Hepatocyte (in vitro differentiated cells): ENCODE measurements around the gene IFT122. TPM values are rescaled to one million over a fixed set of nuclear protein-coding genes. Genes with fewer than 3 reads are reported as not detected.
"Not testable (repeated sequence)": the region's sequence is repeated elsewhere in the genome, so short reads cannot be mapped to it uniquely, and the experiment has no call there.

Experiments
- DNase-seq: peaks from one replicate; pipeline ENCODE4 v3.0.0-alpha.2; 2016; ENCODE audit warnings: low spot score
- H2AFZ ChIP-seq: fragments of 200-600 bp; sonication (generic); 2 replicates; pipeline ENCODE4 v1.6.0; 2016; ENCODE audit warnings: antibody characterized with exemption, mild to moderate bottlenecking
- H3K27ac ChIP-seq: fragments of 200-600 bp; sonication (generic); 2 replicates; pipeline ENCODE4 v1.5.1; 2016; ENCODE audit warnings: mild to moderate bottlenecking
- H3K27me3 ChIP-seq: fragments of 200-600 bp; sonication (generic); 2 replicates; pipeline ENCODE4 v1.6.1; 2016
- H3K36me3 ChIP-seq: fragments of 200-600 bp; sonication (generic); replicated peaks from 2 replicates; pipeline ENCODE4 v1.5.1; 2016; ENCODE audit warnings: low read depth; ENCODE audit not compliant: insufficient read depth
- H3K4me1 ChIP-seq: fragments of 200-600 bp; sonication (generic); 2 replicates; pipeline ENCODE4 v1.5.1; 2016; ENCODE audit warnings: mild to moderate bottlenecking, moderate library complexity; ENCODE audit not compliant: insufficient read depth
- H3K4me2 ChIP-seq: fragments of 200-600 bp; sonication (generic); 2 replicates; pipeline ENCODE4 v1.6.0; 2016
- H3K4me3 ChIP-seq: fragments of 200-600 bp; sonication (generic); 2 replicates; pipeline ENCODE4 v1.5.1; 2016; ENCODE audit warnings: mild to moderate bottlenecking
- H3K79me2 ChIP-seq: fragments of 200-600 bp; sonication (generic); 2 replicates; pipeline ENCODE4 v1.6.0; 2017; ENCODE audit warnings: mild to moderate bottlenecking
- H3K9me2 ChIP-seq: fragments of 200-600 bp; sonication (generic); replicated peaks from 2 replicates; pipeline ENCODE4 v1.6.0; 2017; ENCODE audit warnings: mild to moderate bottlenecking; ENCODE audit not compliant: insufficient read depth
- H3K9me3 ChIP-seq: fragments of 200-600 bp; sonication (generic); 2 replicates; pipeline ENCODE4 v1.5.1; 2016; ENCODE audit warnings: low read depth, mild to moderate bottlenecking
- H4K20me1 ChIP-seq: fragments of 200-600 bp; sonication (generic); 2 replicates; pipeline ENCODE4 v1.6.0; 2016; ENCODE audit warnings: mild to moderate bottlenecking; ENCODE audit not compliant: insufficient read depth, poor library complexity, severe bottlenecking
- CTCF ChIP-seq: fragments of 200-600 bp; sonication (generic); IDR thresholded peaks from 2 replicates; pipeline ENCODE4 v1.5.1; 2016; ENCODE audit warnings: antibody characterized with exemption, mild to moderate bottlenecking; ENCODE audit not compliant: poor library complexity
- EZH2 ChIP-seq: fragments of 200-600 bp; sonication (generic); IDR thresholded peaks from 2 replicates; pipeline ENCODE4 v1.6.1; 2016; ENCODE audit warnings: antibody characterized with exemption, mild to moderate bottlenecking, borderline replicate concordance
- EZH2phosphoT487 ChIP-seq: fragments of 200-600 bp; sonication (generic); IDR thresholded peaks from one replicate; pipeline ENCODE4 v1.6.1; 2018; ENCODE audit warnings: antibody characterized with exemption, mild to moderate bottlenecking, low read depth, moderate library complexity; ENCODE audit not compliant: unreplicated experiment, severe bottlenecking
- WGBS: methylation state at CpG from one replicate; pipeline ENCODE4 v1.1.6; 2016; ENCODE audit warnings: low lambda C conversion rate; ENCODE audit errors: missing lambda C conversion rate; 5-methylcytosine and 5-hydroxymethylcytosine counted together
- polyA plus RNA-seq: library from polyadenylated mRNA; unstranded; fragments of >200 nt; fragmentation: Nextera tagmentation; extraction: Ambion mirVana; gene quantifications from 2 replicates; pipeline ENCODE4 v1.2.1, GENCODE V29; 2016
- total RNA-seq: library from RNA; depleted of rRNA; stranded (reverse); fragments of >200 nt; gene quantifications from 2 replicates; pipeline ENCODE4 v1.2.3, GENCODE V29; 2014

The IFT122 gene
- total and polyA plus RNA-seq, 2 experiments from 2014 or later, result 11.4 to 14.6 TPM

- H3K4me3 ChIP-seq, result no peak overlapping the region
- no peak overlapping the region for H3K4me2 ChIP-seq
- H4K20me1 ChIP-seq, result no peaks in the 10 kb centered on the region
- no peaks in the 10 kb centered on the region for H3K27me3 ChIP-seq
- WGBS, result 85% methylated on average over 8 of the region's 8 CpGs
- H3K4me1 ChIP-seq, result no peaks in the 10 kb centered on the region
- no peaks in the 10 kb centered on the region for H3K36me3 ChIP-seq
- H3K27ac ChIP-seq, result no peak overlapping the region
- H3K79me2 ChIP-seq, result no peaks in the 10 kb centered on the region
- no peaks in the 10 kb centered on the region for H3K9me3 ChIP-seq
- no peak for TF ChIP-seq EZH2
- TF ChIP-seq EZH2phosphoT487, result no peak
- no peak for DNase-seq
- no peak overlapping the region for H2AFZ ChIP-seq
- H3K9me2 ChIP-seq, result no peaks in the 10 kb centered on the region
These were observed 73.7 kb downstream of the IFT122 start for GRCh38 chr3:129513705-129514104.

GRCh38 chr3:129514110-129514509 lies 74.1 kb downstream of the IFT122 start:
- Histone ChIP-seq H3K79me2 (no peaks in the 10 kb centered on the region), H3K36me3 (no peaks in the 10 kb centered on the region), H3K9me2 (no peaks in the 10 kb centered on the region), H2AFZ (no peak overlapping the region), H3K4me3 (no peak overlapping the region), H3K4me1 (no peaks in the 10 kb centered on the region), H3K27ac (no peak overlapping the region), H3K9me3 (no peaks in the 10 kb centered on the region), H4K20me1 (no peaks in the 10 kb centered on the region), H3K4me2 (no peak overlapping the region), H3K27me3 (no peaks in the 10 kb centered on the region)
- DNase-seq, result no peak
- WGBS, result 96% methylated on average over 10 of the region's 10 CpGs
- TF ChIP-seq EZH2phosphoT487, result no peak

GRCh38 chr3:129514563-129514962 lies 74.5 kb downstream of the IFT122 start:
- Histone ChIP-seq H4K20me1 (no peaks in the 10 kb centered on the region), H3K9me2 (no peaks in the 10 kb centered on the region), H3K9me3 (no peaks in the 10 kb centered on the region), H3K27ac (no peak overlapping the region), H3K36me3 (no peaks in the 10 kb centered on the region), H3K4me3 (no peak overlapping the region), H3K79me2 (no peaks in the 10 kb centered on the region), H3K4me2 (no peak overlapping the region), H2AFZ (no peak overlapping the region), H3K27me3 (no peaks in the 10 kb centered on the region), H3K4me1 (no peaks in the 10 kb centered on the region)
- DNase-seq, result no peak
- TF ChIP-seq EZH2phosphoT487 (no peak), EZH2 (no peak), CTCF (no peak)
- 93% methylated on average over 1 of the region's 6 CpGs for WGBS

- 89% methylated on average over 16 of the region's 25 CpGs for WGBS
- H3K36me3 ChIP-seq, H3K4me2 ChIP-seq, H3K9me2 ChIP-seq, H3K9me3 ChIP-seq, H4K20me1 ChIP-seq, DNase-seq, H3K27ac ChIP-seq, H3K79me2 ChIP-seq, H2AFZ ChIP-seq, H3K27me3 ChIP-seq, H3K4me1 ChIP-seq, H3K4me3 ChIP-seq: not testable (repeated sequence)
These were observed 75.2 kb downstream of the IFT122 start for GRCh38 chr3:129515108-129515820.

GRCh38 chr3:129515821-129516432 lies 75.9 kb downstream of the IFT122 start:
- 83% methylated on average over 5 of the region's 7 CpGs for WGBS
- not testable (repeated sequence) for DNase-seq, H3K27ac ChIP-seq, H3K9me3 ChIP-seq, H3K36me3 ChIP-seq, H3K9me2 ChIP-seq, H3K4me1 ChIP-seq, H3K4me2 ChIP-seq, H3K79me2 ChIP-seq, H2AFZ ChIP-seq, H3K4me3 ChIP-seq, H3K27me3 ChIP-seq, H4K20me1 ChIP-seq
